Breast epithelium (tissue), 3 donors: ENCODE measurements around the gene TFCP2.

Experiments
- CTCF ChIP-seq, 3 donors: fragments of 450-650 bp; IDR thresholded peaks; one replicate each; pipeline ENCODE4 v1.5.1; 2016 to 2017; ENCODE audit warnings: antibody characterized with exemption in 3 of 3, mild to moderate bottlenecking in 3 of 3, moderate library complexity in 3 of 3
- POLR2A ChIP-seq: fragments of 450-650 bp; IDR thresholded peaks from one replicate; pipeline ENCODE4 v1.6.1; 2016; ENCODE audit warnings: antibody characterized with exemption, mild to moderate bottlenecking, moderate library complexity
- POLR2AphosphoS5 ChIP-seq, 3 donors: sonication (generic); formaldehyde crosslinking; IDR thresholded peaks; one replicate each; pipeline ENCODE4 v1.6.1; 2017; ENCODE audit warnings: antibody characterized with exemption in 3 of 3

GRCh38 chr12:51122844-51123243 is 50.1 kb downstream of the TFCP2 start:
- TF ChIP-seq CTCF (IDR thresholded peaks at IDR 0.05) (no peak), POLR2A (no peak), POLR2AphosphoS5 (IDR thresholded peaks at IDR 0.05) (no peak)
